AG08395 (cell line): ENCODE measurements around the gene LRFN2.

ENCODE experiments used
- DNase-seq: peaks from one replicate; pipeline ENCODE4 v3.0.0; 2012; ENCODE audit warnings: mixed read lengths, low spot score

LRFN2 gene

GRCh38 chr6:40516429-40516828 is 70.7 kb downstream of the LRFN2 start:
- DNase-seq, result no peak

- no peak for DNase-seq
Observed at GRCh38 chr6:40512340-40512739, 74.8 kb downstream of the LRFN2 start.

GRCh38 chr6:40511884-40512283 is 75.3 kb downstream of the LRFN2 start:
- DNase-seq, result no peak

GRCh38 chr6:40510442-40510841 is 76.7 kb downstream of the LRFN2 start:
- no peak for DNase-seq

GRCh38 chr6:40509716-40510260 is 77.4 kb downstream of the LRFN2 start:
- DNase-seq, result no peak

- DNase-seq, result no peak
Observed at GRCh38 chr6:40509086-40509485, 78.1 kb downstream of the LRFN2 start.

GRCh38 chr6:40506954-40507353 is 80.2 kb downstream of the LRFN2 start:
- DNase-seq, result no peak

DNA sequence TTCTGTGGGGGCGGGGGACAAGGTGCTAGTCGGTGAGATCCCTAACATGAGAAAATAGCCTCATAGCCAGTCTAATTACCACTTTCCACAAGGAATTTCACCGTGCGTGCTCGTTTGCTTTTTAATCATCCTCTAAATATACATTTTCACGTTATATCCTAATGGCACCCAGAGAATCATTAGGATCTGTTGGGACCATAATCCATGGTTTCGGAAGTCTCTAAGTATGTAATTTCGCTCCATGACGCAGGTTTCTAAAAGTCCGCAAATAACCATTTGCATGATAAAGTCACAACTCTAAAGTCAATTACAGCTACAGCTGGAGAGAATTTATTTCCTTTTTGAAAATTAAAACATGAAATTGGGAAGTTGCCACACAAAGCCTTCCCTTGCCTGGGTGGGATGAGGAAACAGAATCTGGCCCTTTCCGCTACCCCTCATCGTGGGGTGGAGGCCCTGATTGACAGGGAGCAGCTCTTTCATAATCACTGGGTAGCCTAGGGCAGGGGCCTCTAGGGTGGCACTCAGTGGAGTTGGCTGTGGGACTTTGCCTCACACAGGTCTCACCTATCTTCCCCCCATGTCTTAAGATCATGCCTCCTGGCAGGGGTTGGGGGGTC is 81.9 kb downstream of the LRFN2 start:
- no peak for DNase-seq

- no peak for DNase-seq
Observed at GRCh38 chr6:40504274-40504673, 82.9 kb downstream of the LRFN2 start.

DNA sequence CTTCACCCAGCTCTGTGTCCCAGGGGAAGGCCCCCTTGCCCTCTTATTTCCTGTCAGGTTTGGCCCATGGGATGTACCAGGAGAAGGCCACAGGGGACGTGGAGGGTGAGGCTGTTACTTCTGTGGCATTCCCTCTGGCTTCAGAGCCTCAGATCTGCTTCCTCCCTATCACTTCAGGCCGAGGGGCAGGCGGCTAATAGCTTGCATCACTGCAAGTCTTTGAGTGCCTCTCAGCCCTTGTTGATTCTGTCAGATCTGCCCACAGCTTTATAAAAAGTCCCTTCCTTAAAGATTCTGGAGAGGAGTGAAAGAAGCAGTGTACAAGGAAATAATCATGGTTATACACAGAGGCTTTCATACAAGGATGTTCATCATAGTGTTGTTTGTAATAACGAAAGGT is 86.9 kb downstream of the LRFN2 start:
- no peak for DNase-seq

- no peak for DNase-seq
Observed at GRCh38 chr6:40499215-40499614, 87.9 kb downstream of the LRFN2 start.

- no peak for DNase-seq
Observed at GRCh38 chr6:40498148-40498547, 89.0 kb downstream of the LRFN2 start.

DNA sequence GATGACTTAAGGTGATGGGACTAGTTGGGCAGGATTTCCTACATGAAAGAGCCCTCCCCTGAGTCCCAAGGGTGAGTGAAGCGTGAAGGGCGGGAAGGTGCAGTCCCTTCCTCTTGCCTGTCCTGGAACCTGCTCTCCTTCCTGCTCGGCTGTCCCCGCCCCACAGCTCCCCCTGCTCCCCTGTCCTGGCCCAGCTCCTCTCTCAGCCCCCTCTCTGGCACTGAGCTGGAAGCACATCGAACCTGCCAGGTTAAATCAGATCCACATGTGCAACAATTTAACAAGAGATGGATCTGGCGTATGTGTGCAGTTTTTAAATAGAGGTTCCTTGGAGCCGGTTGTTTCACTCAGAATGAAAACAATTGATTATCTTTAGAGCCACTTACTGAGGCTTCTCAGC is 95.0 kb downstream of the LRFN2 start:
- DNase-seq, result no peak

DNA sequence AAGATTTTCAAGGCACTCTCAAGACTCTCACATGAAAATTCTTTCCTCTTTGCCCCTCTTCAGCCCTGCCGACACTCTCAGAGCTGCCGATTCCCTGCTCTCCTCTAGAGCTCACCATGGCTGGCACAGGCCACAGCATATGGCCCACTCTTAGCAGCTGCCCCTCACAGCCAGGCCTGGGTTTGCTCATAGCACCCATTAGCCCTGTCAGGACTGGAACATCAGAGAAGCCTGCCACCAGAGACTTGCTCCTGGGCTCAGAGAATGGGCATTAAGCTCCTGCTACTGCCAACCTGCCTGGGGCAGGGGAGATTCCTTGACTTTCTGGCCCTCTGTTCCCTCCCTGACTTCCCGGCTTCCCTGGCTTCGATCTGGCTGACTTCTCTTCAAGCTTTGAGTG is 96.7 kb downstream of the LRFN2 start:
- DNase-seq, result no peak

GRCh38 chr6:40489798-40490197 is 97.4 kb downstream of the LRFN2 start:
- DNase-seq, result no peak

GRCh38 chr6:40486576-40486975 is 100.6 kb downstream of the LRFN2 start:
- no peak for DNase-seq

DNA sequence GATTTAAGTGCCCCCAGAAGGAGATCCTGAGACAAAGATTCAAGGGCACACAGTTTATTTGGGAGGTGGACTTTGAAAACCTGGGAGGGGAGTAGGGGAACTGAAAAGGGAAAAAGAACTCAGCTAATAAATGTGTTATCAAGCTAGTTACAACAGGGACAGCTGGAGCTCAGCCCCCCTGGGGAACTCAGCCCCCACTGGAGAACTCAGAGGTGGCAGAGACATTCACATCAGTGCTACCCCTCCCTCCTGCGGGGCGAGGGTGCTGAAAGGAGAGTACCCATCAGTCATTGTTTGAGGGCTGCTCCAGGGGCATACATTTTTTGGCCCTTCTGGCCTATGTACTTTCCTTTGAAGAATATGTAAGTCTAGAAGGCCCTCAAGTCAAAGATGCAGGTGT is 101.4 kb downstream of the LRFN2 start:
- no peak for DNase-seq

DNA sequence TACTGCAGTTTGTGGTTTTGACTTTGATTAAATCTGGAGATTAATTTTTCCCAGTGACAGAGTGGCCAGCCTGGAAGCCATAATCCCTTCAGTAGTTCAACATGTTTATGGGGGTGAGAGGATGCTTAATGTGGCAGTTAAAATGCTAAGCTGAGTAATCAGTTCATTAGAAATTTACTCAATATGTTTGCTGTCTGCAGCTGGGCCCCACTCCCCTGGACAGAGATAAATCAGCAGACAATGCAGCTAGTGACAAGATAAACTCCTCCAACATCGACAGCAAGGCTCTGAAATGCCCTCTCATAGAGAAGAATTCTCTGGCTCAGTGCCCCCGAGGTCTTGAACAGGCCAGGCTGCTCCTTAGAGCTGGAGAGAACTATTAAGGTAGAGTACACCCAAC is 101.9 kb downstream of the LRFN2 start:
- no peak for DNase-seq

GRCh38 chr6:40484066-40484465 is 103.1 kb downstream of the LRFN2 start:
- no peak for DNase-seq

DNA sequence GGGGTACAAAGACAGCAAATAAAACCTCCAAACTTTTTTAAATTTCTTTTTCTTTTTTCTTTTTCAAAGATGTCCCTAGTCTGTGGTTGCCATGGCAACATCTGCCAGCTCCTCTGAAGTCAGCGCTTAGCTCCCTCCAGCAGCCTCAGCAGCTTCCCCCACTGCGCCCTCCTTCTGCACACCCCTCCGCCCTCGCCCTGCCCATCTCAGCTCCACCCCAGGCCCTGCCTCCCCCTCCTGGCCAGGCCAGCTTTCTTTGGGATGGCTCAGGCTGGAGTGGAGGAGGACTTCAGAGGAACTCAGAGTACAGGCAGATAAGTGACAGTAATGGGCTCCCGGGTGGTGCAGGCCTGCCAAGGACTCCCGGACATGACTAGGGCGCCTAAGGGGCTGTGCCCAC is 104.6 kb downstream of the LRFN2 start:
- DNase-seq, result no peak

DNA sequence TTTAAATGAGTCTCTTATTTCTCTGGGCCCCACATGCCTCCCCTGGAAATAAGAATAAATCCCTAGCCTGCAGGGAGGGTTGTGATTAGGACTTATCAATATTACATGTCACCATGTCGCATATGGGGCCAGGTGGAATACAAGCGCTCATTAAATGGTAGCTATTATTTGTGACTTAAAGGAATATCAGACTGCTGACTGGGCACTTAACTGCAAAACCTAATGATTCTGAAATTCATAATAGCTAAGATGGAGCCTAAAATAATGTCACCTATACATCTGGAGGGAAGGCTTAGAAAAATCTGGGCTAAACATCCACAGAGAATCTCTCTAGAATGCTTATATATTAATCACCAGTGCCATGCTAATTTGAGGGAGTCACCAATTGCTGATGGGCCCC is 106.5 kb downstream of the LRFN2 start:
- DNase-seq, result no peak

DNA sequence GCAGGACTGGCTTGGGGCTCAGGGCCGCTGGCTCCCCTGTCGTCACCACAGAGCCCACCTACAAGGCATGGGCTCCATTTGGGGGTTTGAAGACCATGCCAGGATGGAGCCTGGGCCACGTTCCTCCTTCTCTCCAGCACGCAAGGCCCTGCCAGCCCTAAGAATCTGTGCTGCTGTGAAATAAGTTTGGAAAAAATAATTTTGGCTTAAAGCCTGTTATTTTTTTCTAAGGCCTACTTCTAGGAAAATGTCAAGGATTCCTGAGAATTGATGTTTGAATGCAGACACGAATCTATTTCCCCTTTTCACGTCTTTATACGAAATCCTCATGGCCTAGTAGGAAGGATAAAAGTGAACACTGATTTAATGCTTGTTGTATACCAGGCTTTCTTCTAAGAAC is 107.5 kb downstream of the LRFN2 start:
- no peak for DNase-seq

GRCh38 chr6:40477246-40478126 is 109.7 kb downstream of the LRFN2 start:
- no peak for DNase-seq
